Measurements from ENCODE around the gene P4HA3. TPM values are rescaled to one million over a fixed set of nuclear protein-coding genes. Genes with fewer than 3 reads are reported as not detected.

P4HA3 gene
- total and polyA plus RNA-seq, 4 donors = 0.07 to 0.59 (median 0.33) TPM

GRCh38 chr11:74232311-74232950, 79.0 kb downstream of the P4HA3 start:
- WGBS = 94% methylated on average over 6 of the region's 6 CpGs
- Histone ChIP-seq H3K9ac (ENCODE audit: low read depth in 1 of 2, low read length in 2 of 2) (no peak overlapping the region), H3K36me3 (ENCODE audit: control insufficient read depth in 4 of 4, insufficient read depth in 3 of 4, low read depth in 1 of 4, low read length in 3 of 4) (peaks cover 3 to 32% (median 28%) of the 10 kb centered on the region in 4 donors), H3K9me3 (ENCODE audit: control insufficient read depth in 4 of 4, low read length in 3 of 4) (no peaks in the 10 kb centered on the region), H3K27ac (ENCODE audit: low read depth in 1 of 2, low read length in 2 of 2) (no peak overlapping the region), H3K27me3 (ENCODE audit: control insufficient read depth in 4 of 4, insufficient read depth in 4 of 4, low read length in 3 of 4) (no peaks in the 10 kb centered on the region), H3K4me3 (ENCODE audit: low read depth in 1 of 3, low read length in 3 of 3) (no peak overlapping the region), H3K4me1 (ENCODE audit: control insufficient read depth in 4 of 4, insufficient read depth in 4 of 4, low read length in 3 of 4) (no peaks in the 10 kb centered on the region)
- DNase-seq (ENCODE audit: low spot score) = no peak
- TF ChIP-seq ZBTB33 (IDR thresholded peaks at IDR 0.05) (no peak), JUND (IDR thresholded peaks at IDR 0.05) (no peak), RXRA (IDR thresholded peaks at IDR 0.05) (no peak), HNF4G (IDR thresholded peaks at IDR 0.05) (no peak), TAF1 (conservative IDR thresholded peaks at IDR 0.05) (no peak), REST (IDR thresholded peaks at IDR 0.05) (no peak), GABPA (IDR thresholded peaks at IDR 0.05 in 1 of 2, conservative IDR thresholded peaks at IDR 0.05 in 1 of 2) (no peak), MAX (IDR thresholded peaks at IDR 0.05) (no peak), EGR1 (IDR thresholded peaks at IDR 0.05; ENCODE audit: low read depth in 2 of 2) (no peak), RAD21 (IDR thresholded peaks at IDR 0.05) (no peak), NR2F2 (IDR thresholded peaks at IDR 0.05) (no peak), HNF4A (conservative IDR thresholded peaks at IDR 0.05) (no peak), FOXA1 (IDR thresholded peaks at IDR 0.05) (no peak), YY1 (IDR thresholded peaks at IDR 0.05) (no peak), SP1 (IDR thresholded peaks at IDR 0.05) (no peak), FOXA2 (IDR thresholded peaks at IDR 0.05) (no peak)
- TF ChIP-seq, protein P1, sequence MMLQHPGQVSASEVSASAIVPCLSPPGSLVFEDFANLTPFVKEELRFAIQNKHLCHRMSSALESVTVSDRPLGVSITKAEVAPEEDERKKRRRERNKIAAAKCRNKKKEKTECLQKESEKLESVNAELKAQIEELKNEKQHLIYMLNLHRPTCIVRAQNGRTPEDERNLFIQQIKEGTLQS (IDR thresholded peaks at IDR 0.05) = no peak
- TF ChIP-seq, protein P2, sequence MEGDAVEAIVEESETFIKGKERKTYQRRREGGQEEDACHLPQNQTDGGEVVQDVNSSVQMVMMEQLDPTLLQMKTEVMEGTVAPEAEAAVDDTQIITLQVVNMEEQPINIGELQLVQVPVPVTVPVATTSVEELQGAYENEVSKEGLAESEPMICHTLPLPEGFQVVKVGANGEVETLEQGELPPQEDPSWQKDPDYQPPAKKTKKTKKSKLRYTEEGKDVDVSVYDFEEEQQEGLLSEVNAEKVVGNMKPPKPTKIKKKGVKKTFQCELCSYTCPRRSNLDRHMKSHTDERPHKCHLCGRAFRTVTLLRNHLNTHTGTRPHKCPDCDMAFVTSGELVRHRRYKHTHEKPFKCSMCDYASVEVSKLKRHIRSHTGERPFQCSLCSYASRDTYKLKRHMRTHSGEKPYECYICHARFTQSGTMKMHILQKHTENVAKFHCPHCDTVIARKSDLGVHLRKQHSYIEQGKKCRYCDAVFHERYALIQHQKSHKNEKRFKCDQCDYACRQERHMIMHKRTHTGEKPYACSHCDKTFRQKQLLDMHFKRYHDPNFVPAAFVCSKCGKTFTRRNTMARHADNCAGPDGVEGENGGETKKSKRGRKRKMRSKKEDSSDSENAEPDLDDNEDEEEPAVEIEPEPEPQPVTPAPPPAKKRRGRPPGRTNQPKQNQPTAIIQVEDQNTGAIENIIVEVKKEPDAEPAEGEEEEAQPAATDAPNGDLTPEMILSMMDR (IDR thresholded peaks at IDR 0.05; ENCODE audit: low read depth, low read length, missing input control) = no peak
